Body of pancreas (tissue), 4 donors: ENCODE measurements around the gene CP. TPM values are rescaled to one million over a fixed set of nuclear protein-coding genes. Genes with fewer than 3 reads are reported as not detected.

Source experiments
- ATAC-seq: fragments of 150-250 bp; one replicate; pipeline ENCODE4 v1.9.1; 2016
- DNase-seq, 4 donors: peaks; one replicate each; pipeline ENCODE4 v3.0.0-alpha.2; 2019
- H3K27ac ChIP-seq, 4 donors: fragments of 200-600 bp; sonication (generic); 1 replicate in 3 of 4; 2 replicates in 1 of 4; pipeline versions ENCODE4 v1.5.1 to v1.6.1; 2016 to 2019; ENCODE audit warnings: mild to moderate bottlenecking in 1 of 4, mixed read lengths in 1 of 4, moderate library complexity in 1 of 4
- H3K27me3 ChIP-seq, 2 donors: fragments of 200-600 bp; sonication (generic); one replicate each; pipeline ENCODE4 v1.6.0; 2016; ENCODE audit warnings: mild to moderate bottlenecking in 1 of 2
- H3K36me3 ChIP-seq, 2 donors: fragments of 200-600 bp; sonication (generic); replicated peaks in 1 of 2; 2 replicates each; pipeline ENCODE4 v1.5.1; 2016; ENCODE audit warnings: low read depth in 2 of 2; ENCODE audit not compliant: insufficient read depth in 1 of 2
- H3K4me1 ChIP-seq: fragments of 200-600 bp; sonication (generic); one replicate; pipeline ENCODE4 v1.6.0; 2016
- H3K4me3 ChIP-seq, 2 donors: fragments of 200-600 bp; sonication (generic); 1 replicate in 1 of 2; 2 replicates in 1 of 2; pipeline ENCODE4 v1.5.1; 2016 to 2019
- H3K9me3 ChIP-seq, 3 donors: fragments of 200-600 bp; sonication (generic); 1 replicate in 2 of 3; 2 replicates in 1 of 3; pipeline ENCODE4 v1.5.1; 2016
- POLR2A ChIP-seq, 3 donors: fragments of 450-650 bp; IDR thresholded peaks; one replicate each; pipeline ENCODE4 v1.6.1; 2016; ENCODE audit warnings: antibody characterized with exemption in 3 of 3, mild to moderate bottlenecking in 2 of 3
- WGBS, 2 donors: methylation state at CpG; one replicate each; pipeline ENCODE4 v1.1.5; 2017; 5-methylcytosine and 5-hydroxymethylcytosine counted together
- intact Hi-C: fragments of 100-400 bp; cut with DNase I; formaldehyde crosslinking; loops from one replicate; pipeline ENCODE4 v1.15.1; 2023
- total RNA-seq, 2 donors: library from RNA; depleted of rRNA; stranded (reverse); fragments of >200 nt; gene quantifications; one replicate each; pipeline ENCODE4 v1.1.0, GENCODE V29; 2016
- TF ChIP-seq, protein P1 (sequence below), 7 experiments: fragments of 450-650 bp in 4 of 7; fragments of 200-600 bp in 3 of 7; sonication (generic) in 3 of 7; IDR thresholded peaks; one replicate each; pipeline ENCODE4 v1.5.1; 2016 to 2019; ENCODE audit warnings: antibody characterized with exemption in 7 of 7

The CP gene
- total RNA-seq, 2 donors from 2014 or later: 5.7 to 11.5 TPM

DNA sequence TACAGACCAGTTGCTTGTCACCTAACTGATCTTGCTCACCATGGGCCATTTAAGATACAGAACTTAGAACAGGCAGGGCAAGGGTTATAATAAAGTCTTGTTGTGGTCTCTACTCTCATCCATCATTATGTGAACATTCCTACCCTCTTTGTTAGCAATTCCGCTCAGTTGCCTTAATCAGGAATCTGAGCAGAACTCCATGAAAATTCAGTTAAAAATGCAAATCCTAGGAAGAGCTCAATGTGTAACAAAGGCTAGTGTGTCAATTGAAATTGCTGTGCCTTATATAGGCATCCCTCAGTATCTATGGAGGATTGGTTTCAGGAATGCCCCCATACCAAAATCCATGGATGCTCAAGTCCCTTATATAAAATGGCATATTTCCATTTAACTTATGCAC lies 44.5 kb downstream of the CP start:
- Histone ChIP-seq H3K9me3 (no peaks in the 10 kb centered on the region), H3K27me3 (no peaks in the 10 kb centered on the region), H3K4me1 (no peaks in the 10 kb centered on the region), H3K4me3 (no peak overlapping the region), H3K36me3 (peaks cover 0 to 6% of the 10 kb centered on the region in 2 donors), H3K27ac (no peak overlapping the region)
- no peak for TF ChIP-seq POLR2A (IDR thresholded peaks at IDR 0.05)
- TF ChIP-seq, protein P1, sequence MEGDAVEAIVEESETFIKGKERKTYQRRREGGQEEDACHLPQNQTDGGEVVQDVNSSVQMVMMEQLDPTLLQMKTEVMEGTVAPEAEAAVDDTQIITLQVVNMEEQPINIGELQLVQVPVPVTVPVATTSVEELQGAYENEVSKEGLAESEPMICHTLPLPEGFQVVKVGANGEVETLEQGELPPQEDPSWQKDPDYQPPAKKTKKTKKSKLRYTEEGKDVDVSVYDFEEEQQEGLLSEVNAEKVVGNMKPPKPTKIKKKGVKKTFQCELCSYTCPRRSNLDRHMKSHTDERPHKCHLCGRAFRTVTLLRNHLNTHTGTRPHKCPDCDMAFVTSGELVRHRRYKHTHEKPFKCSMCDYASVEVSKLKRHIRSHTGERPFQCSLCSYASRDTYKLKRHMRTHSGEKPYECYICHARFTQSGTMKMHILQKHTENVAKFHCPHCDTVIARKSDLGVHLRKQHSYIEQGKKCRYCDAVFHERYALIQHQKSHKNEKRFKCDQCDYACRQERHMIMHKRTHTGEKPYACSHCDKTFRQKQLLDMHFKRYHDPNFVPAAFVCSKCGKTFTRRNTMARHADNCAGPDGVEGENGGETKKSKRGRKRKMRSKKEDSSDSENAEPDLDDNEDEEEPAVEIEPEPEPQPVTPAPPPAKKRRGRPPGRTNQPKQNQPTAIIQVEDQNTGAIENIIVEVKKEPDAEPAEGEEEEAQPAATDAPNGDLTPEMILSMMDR (IDR thresholded peaks at IDR 0.05): no peak
- ATAC-seq (no peak), DNase-seq (no peak)
- intact Hi-C loops: no loop called here
- 100% methylated on average over 1 of the region's 1 CpG for WGBS, 2 donors

- no peaks in the 10 kb centered on the region for H3K27me3 ChIP-seq
- H3K4me1 ChIP-seq: no peaks in the 10 kb centered on the region
- ATAC-seq: no peak
- H3K9me3 ChIP-seq: no peaks in the 10 kb centered on the region
- TF ChIP-seq, protein P1 (IDR thresholded peaks at IDR 0.05): no peak
- no peak for TF ChIP-seq POLR2A (IDR thresholded peaks at IDR 0.05)
- 79 to 92% methylated on average over 3 of the region's 3 CpGs for WGBS, 2 donors
- peaks cover 0 to 8% of the 10 kb centered on the region in 2 donors for H3K36me3 ChIP-seq
- DNase-seq: no peak
- intact Hi-C loops: no loop called here
- no peak overlapping the region for H3K4me3 ChIP-seq
- H3K27ac ChIP-seq: no peak overlapping the region
Measured at GRCh38 chr3:149174901-149175300, 46.7 kb downstream of the CP start.

GRCh38 chr3:149170672-149171071 lies 51.0 kb downstream of the CP start:
- no peak overlapping the region for H3K27ac ChIP-seq
- no peak for ATAC-seq
- no peak for DNase-seq
- H3K4me1 ChIP-seq: no peaks in the 10 kb centered on the region
- H3K27me3 ChIP-seq: no peaks in the 10 kb centered on the region
- H3K9me3 ChIP-seq: no peaks in the 10 kb centered on the region
- intact Hi-C loops: no loop called here
- peaks cover 0 to 12% of the 10 kb centered on the region in 2 donors for H3K36me3 ChIP-seq
- WGBS, 2 donors: 98 to 99% methylated on average over 7 of the region's 7 CpGs
- H3K4me3 ChIP-seq: no peak overlapping the region
- TF ChIP-seq, protein P1 (IDR thresholded peaks at IDR 0.05): no peak
- no peak for TF ChIP-seq POLR2A (IDR thresholded peaks at IDR 0.05)

GRCh38 chr3:149167898-149168297 lies 53.7 kb downstream of the CP start:
- WGBS, 2 donors: 92 to 100% methylated on average over 2 of the region's 2 CpGs

DNA sequence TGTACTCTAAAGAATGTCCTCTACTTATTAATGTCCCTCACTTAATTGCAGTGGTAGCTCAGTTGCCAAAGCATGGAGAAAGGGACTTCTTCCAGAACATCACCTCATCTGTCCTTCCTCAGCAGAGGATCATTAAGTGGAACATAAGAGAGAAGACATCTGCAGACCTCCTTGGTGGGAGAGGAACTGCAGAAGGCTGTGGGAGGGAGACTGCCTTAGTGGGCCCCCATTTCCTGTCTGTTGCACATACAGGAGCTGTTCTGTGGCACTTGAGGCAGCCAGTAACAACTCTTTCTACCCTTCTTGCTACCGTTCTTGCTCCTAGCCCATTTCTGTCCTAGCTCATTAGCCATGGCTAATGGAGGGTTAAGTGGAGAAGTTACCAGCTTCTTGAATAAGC lies 58.6 kb downstream of the CP start:
- Histone ChIP-seq H3K4me3 (no peak overlapping the region), H3K27ac (no peak overlapping the region), H3K36me3 (peaks cover 0 to 12% of the 10 kb centered on the region in 2 donors), H3K4me1 (no peaks in the 10 kb centered on the region), H3K27me3 (no peaks in the 10 kb centered on the region), H3K9me3 (no peaks in the 10 kb centered on the region)
- DNase-seq (no peak), ATAC-seq (no peak)
- intact Hi-C loops: no loop called here
- WGBS, 2 donors: 82 to 100% methylated on average over 1 of the region's 1 CpG
- no peak for TF ChIP-seq POLR2A (IDR thresholded peaks at IDR 0.05)
- TF ChIP-seq, protein P1 (IDR thresholded peaks at IDR 0.05): no peak

More at GRCh38 chr3:149167898-149168297, 53.7 kb downstream of the CP start:
- no peak for DNase-seq
- no peaks in the 10 kb centered on the region for H3K9me3 ChIP-seq
- intact Hi-C loops: no loop called here
- no peak overlapping the region for H3K4me3 ChIP-seq
- ATAC-seq: no peak
- no peak overlapping the region for H3K27ac ChIP-seq
- no peak for TF ChIP-seq POLR2A (IDR thresholded peaks at IDR 0.05)
- TF ChIP-seq, protein P1 (IDR thresholded peaks at IDR 0.05): no peak
- H3K4me1 ChIP-seq: no peaks in the 10 kb centered on the region
- H3K36me3 ChIP-seq: peaks cover 0 to 9% of the 10 kb centered on the region in 2 donors
- H3K27me3 ChIP-seq: no peaks in the 10 kb centered on the region
